Spleen (tissue), 11 donors: ENCODE results near the gene FSIP1. TPM values are rescaled to one million over a fixed set of nuclear protein-coding genes. Genes with fewer than 3 reads are reported as not detected.
A peak's percentile ranks its signal among the peaks of the same experiment; 100 is the strongest.

Experiments
- DNase-seq: peaks from one replicate; pipeline ENCODE4 v3.0.0-alpha.2; 2020
- H3K27ac ChIP-seq, 8 donors: fragments of 200-600 bp; sonication (generic) in 7 of 8; 1 replicate in 4 of 8; 2 replicates in 4 of 8; pipeline versions ENCODE4 v1.5.0 to v1.8.0; 2016 to 2021; ENCODE audit warnings: inconsistent platforms in 4 of 8, mild to moderate bottlenecking in 4 of 8, moderate library complexity in 1 of 8
- H3K27me3 ChIP-seq, 7 donors: fragments of 200-600 bp; sonication (generic) in 6 of 7; replicated peaks in 1 of 7; 1 replicate in 4 of 7; 2 replicates in 3 of 7; pipeline versions ENCODE4 v1.5.0 to v1.8.0; 2016 to 2021; ENCODE audit warnings: inconsistent platforms in 3 of 7, mild to moderate bottlenecking in 1 of 7
- H3K36me3 ChIP-seq, 6 donors: fragments of 200-600 bp; sonication (generic) in 5 of 6; 1 replicate in 4 of 6; 2 replicates in 2 of 6; pipeline versions ENCODE4 v1.5.0 to v1.8.0; 2016 to 2021; ENCODE audit warnings: inconsistent platforms in 2 of 6
- H3K4me1 ChIP-seq, 6 donors: fragments of 200-600 bp; sonication (generic) in 5 of 6; 1 replicate in 3 of 6; 2 replicates in 3 of 6; pipeline versions ENCODE4 v1.5.0 to v1.8.0; 2016 to 2021; ENCODE audit warnings: inconsistent platforms in 3 of 6
- H3K4me3 ChIP-seq, 8 donors: fragments of 200-600 bp; sonication (generic) in 7 of 8; 1 replicate in 4 of 8; 2 replicates in 4 of 8; pipeline versions ENCODE4 v1.5.0 to v1.8.0; 2016 to 2021; ENCODE audit warnings: inconsistent platforms in 4 of 8, mild to moderate bottlenecking in 4 of 8, moderate library complexity in 2 of 8
- H3K9me3 ChIP-seq, 8 donors: fragments of 200-600 bp; sonication (generic) in 7 of 8; 1 replicate in 4 of 8; 2 replicates in 4 of 8; pipeline versions ENCODE4 v1.5.0 to v1.8.0; 2016 to 2021; ENCODE audit warnings: inconsistent platforms in 4 of 8
- POLR2A ChIP-seq, 3 donors: fragments of 450-650 bp; IDR thresholded peaks; one replicate each; pipeline ENCODE4 v1.5.1; 2017; ENCODE audit warnings: antibody characterized with exemption in 3 of 3, mild to moderate bottlenecking in 1 of 3
- POLR2AphosphoS5 ChIP-seq, 3 donors: sonication (generic); formaldehyde crosslinking; IDR thresholded peaks; one replicate each; pipeline ENCODE4 v1.5.1; 2017; ENCODE audit warnings: antibody characterized with exemption in 3 of 3
- WGBS, 5 donors: extraction: QIAGEN DNeasy Blood & Tissue Kit in 3 of 5; methylation state at CpG; one replicate each; pipeline versions ENCODE4 v1.1.5 to v1.1.7; 2013 to 2018; 5-methylcytosine and 5-hydroxymethylcytosine counted together
- intact Hi-C: fragments of 100-400 bp; cut with DNase I; formaldehyde crosslinking; loops from one replicate; pipeline ENCODE4 v1.15.0; 2023; ENCODE audit warnings: low total_unique reads
- polyA plus RNA-seq, 3 donors: library from polyadenylated mRNA; stranded (reverse); fragments of 200-250 nt; gene quantifications; one replicate each; pipeline ENCODE4 v1.2.1, GENCODE V29; 2013
- total RNA-seq, 7 donors: library from RNA; depleted of rRNA in 3 of 7; stranded (reverse); fragments of >200 nt in 3 of 7; fragmentation: NEBNext Ultra II Directional in 4 of 7; extraction: Animal tissue kit (Norgen Biotek cat#: 25700) in 4 of 7; gene quantifications; one replicate each; pipeline versions ENCODE4 v1.1.0 to v1.2.1, GENCODE V29; 2016 to 2021
- TF ChIP-seq, protein P1 (sequence below), 11 experiments: fragments of 200-600 bp in 7 of 11; fragments of 450-650 bp in 4 of 11; sonication (generic) in 4 of 11; IDR thresholded peaks in 8 of 11; conservative IDR thresholded peaks in 3 of 11; 1 replicate in 7 of 11; 2 replicates in 4 of 11; pipeline versions ENCODE4 v1.4.0 to v1.8.0; 2016 to 2021; ENCODE audit warnings: antibody characterized with exemption in 11 of 11, inconsistent platforms in 4 of 11, mild to moderate bottlenecking in 1 of 11
- donor health status: healthy with polysubstance abuse.
- donor health status: DM: no; HTN: no; CAD: no; lungs with moderate emphysema.
- donor health status: DM: no; HTN: no; CAD: no.
- donor health status: Bipolar disorder and iron deficiency.
- donor health status: healthy.
- donor health status: DM: no; HTN: no; CAD: no.
- donor health status: DM: yes; HTN: yes; CAD: no.

Gene FSIP1
- total and polyA plus RNA-seq, 10 donors = 0.09 to 2.3 (median 0.45) TPM

DNA sequence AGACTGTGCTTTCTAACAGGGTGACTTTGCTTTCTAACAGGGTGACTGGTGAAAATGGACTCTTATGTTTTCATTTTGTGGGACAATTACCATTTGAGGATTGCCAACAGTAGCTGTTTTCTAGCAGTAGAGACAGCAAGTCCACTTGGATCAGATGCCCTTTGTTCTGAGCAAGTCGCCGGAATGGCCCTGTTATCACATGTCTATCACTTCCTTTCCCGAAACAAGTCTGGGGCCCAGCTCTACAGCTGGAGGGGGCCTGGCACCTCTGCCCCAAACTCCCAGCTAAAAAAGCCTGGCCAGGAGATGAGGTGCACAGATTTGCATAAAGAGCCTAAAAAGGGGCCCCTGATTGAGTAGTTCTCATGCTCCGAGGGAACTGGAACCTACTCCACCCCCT, 157.2 kb downstream of the FSIP1 start:
- H3K36me3 ChIP-seq = no peaks in the 10 kb centered on the region
- no peaks in the 10 kb centered on the region for H3K27me3 ChIP-seq
- peaks cover 0 to 5% (median 0%) of the 10 kb centered on the region in 8 donors for H3K9me3 ChIP-seq
- no peak for DNase-seq
- H3K4me1 ChIP-seq = peaks cover 11 to 62% (median 44%) of the 10 kb centered on the region in 6 donors
- intact Hi-C loops = no loop called here
- H3K4me3 ChIP-seq = no peak overlapping the region
- H3K27ac ChIP-seq = peak overlapping the region; percentile 66 to 92 (median 82)
- TF ChIP-seq, protein P1, sequence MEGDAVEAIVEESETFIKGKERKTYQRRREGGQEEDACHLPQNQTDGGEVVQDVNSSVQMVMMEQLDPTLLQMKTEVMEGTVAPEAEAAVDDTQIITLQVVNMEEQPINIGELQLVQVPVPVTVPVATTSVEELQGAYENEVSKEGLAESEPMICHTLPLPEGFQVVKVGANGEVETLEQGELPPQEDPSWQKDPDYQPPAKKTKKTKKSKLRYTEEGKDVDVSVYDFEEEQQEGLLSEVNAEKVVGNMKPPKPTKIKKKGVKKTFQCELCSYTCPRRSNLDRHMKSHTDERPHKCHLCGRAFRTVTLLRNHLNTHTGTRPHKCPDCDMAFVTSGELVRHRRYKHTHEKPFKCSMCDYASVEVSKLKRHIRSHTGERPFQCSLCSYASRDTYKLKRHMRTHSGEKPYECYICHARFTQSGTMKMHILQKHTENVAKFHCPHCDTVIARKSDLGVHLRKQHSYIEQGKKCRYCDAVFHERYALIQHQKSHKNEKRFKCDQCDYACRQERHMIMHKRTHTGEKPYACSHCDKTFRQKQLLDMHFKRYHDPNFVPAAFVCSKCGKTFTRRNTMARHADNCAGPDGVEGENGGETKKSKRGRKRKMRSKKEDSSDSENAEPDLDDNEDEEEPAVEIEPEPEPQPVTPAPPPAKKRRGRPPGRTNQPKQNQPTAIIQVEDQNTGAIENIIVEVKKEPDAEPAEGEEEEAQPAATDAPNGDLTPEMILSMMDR (IDR thresholded peaks at IDR 0.05 in 8 of 11, conservative IDR thresholded peaks at IDR 0.05 in 3 of 11) = no peak
- TF ChIP-seq POLR2AphosphoS5 (IDR thresholded peaks at IDR 0.05) (no peak), POLR2A (IDR thresholded peaks at IDR 0.05) (no peak)
- WGBS, 5 donors = 64 to 76% (median 67%) methylated on average over 4 of the region's 4 CpGs

DNA sequence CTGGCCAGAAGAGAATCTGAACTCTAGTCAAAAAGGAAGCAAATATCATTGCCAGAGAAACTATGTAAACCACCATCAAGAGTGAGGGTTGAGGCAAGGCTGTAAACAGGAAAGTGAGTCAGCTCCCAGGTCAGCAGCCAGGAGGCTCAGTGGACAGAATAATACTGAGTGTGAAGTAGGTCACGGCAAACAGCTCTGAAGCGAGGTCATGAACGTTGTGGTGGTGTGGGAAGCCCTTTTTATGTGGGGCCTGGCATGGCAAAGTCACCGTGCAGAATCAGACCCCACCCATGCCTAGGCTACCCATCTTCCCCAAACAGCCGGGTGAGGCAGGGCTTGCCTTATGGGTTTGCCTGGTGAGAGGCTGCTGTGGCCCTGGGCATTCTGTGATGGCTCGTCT, 157.8 kb downstream of the FSIP1 start:
- no peaks in the 10 kb centered on the region for H3K36me3 ChIP-seq
- 19 to 47% (median 26%) methylated on average over 5 to 6 of the region's 6 CpGs for WGBS, 5 donors
- peaks cover 11 to 57% (median 40%) of the 10 kb centered on the region in 6 donors for H3K4me1 ChIP-seq
- no peak overlapping the region for H3K4me3 ChIP-seq
- DNase-seq = peak; percentile 78
- H3K27ac ChIP-seq = peak overlapping the region; percentile 66 to 92 (median 82)
- H3K27me3 ChIP-seq = no peaks in the 10 kb centered on the region
- TF ChIP-seq, protein P1 (IDR thresholded peaks at IDR 0.05 in 8 of 11, conservative IDR thresholded peaks at IDR 0.05 in 3 of 11) = peak in 3 of 11 experiments; percentile 5 to 34 (median 19)
- TF ChIP-seq POLR2A (IDR thresholded peaks at IDR 0.05) = no peak
- peak; percentile 38 to 86 (median 55) for TF ChIP-seq POLR2AphosphoS5 (IDR thresholded peaks at IDR 0.05)
- peaks cover 0 to 5% (median 0%) of the 10 kb centered on the region in 8 donors for H3K9me3 ChIP-seq
- intact Hi-C loops = no loop called here

DNA sequence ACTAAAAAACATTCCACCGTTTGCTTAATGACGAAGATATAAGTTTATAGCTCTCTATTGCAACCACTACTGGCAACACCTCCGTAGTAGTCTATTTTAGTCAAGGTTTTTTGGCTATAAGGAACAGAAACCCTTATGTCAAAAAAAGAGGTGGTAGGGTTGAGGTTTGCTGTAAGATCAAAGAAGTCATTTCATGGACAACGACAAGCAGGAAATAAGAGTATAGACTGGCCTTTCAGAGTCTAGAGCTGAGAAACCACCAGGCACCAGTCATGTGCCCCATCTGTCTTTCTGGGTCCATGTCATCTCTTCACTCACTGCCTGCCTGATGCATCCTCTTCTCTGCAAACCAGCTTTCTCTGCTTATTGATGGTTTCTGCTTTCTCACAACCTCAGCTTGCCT, 159.1 kb downstream of the FSIP1 start:
- Histone ChIP-seq H3K4me1 (peaks cover 10 to 45% (median 27%) of the 10 kb centered on the region in 6 donors), H3K4me3 (no peak overlapping the region), H3K36me3 (no peaks in the 10 kb centered on the region), H3K9me3 (peaks cover 0 to 5% (median 0%) of the 10 kb centered on the region in 8 donors), H3K27me3 (no peaks in the 10 kb centered on the region), H3K27ac (peak overlapping the region; percentile 37 to 92 (median 82))
- no peak for DNase-seq
- TF ChIP-seq, protein P1 (IDR thresholded peaks at IDR 0.05 in 8 of 11, conservative IDR thresholded peaks at IDR 0.05 in 3 of 11) = no peak
- TF ChIP-seq POLR2AphosphoS5 (IDR thresholded peaks at IDR 0.05) (no peak), POLR2A (IDR thresholded peaks at IDR 0.05) (no peak)
- intact Hi-C loops = no loop called here
- 45 to 58% (median 52%) methylated on average over 4 of the region's 4 CpGs for WGBS, 5 donors

DNA sequence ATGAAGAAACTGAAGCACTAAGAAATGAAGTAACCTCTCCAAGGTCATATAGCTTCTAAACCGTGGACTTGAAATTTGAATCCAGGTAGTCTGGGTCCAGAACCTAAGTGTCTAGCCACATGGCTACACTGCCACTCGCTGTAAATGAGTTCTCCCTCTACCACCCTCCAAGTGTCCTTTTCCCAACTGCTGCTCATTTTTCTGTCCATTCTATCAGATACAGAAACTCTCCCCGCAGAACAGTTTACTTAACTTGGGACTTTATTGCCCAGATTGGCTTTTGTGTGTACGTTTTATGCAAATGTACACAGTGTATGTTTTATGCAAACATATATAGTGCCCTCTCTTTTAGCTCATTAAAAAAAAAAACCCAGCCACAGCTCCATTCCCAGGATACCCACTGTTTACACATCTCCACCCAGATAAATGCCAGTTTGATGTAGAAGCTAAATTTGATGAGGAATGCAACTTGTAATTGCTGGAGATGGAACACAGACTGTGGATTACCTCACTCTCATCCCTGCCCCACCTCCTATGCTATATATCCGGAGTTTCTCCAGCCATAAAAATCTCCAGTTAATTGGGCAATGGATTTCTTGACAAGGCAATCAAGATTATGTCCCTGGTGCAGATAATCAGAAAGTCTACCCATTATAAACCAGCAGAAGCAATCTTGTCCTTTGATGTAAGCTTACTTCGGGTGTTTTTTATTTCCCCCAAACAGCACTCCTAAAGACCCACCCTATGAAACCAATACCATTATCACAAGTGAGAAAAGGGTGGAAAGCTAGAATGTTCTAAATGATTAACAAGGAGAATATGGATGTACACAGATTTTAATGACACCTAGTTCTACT, 159.8 kb downstream of the FSIP1 start:
- TF ChIP-seq, protein P1 (IDR thresholded peaks at IDR 0.05 in 8 of 11, conservative IDR thresholded peaks at IDR 0.05 in 3 of 11) = no peak
- TF ChIP-seq POLR2A (IDR thresholded peaks at IDR 0.05) = no peak
- no peak for TF ChIP-seq POLR2AphosphoS5 (IDR thresholded peaks at IDR 0.05)
- peaks cover 6 to 38% (median 21%) of the 10 kb centered on the region in 6 donors for H3K4me1 ChIP-seq
- no peak for DNase-seq
- H3K9me3 ChIP-seq = peaks cover 0 to 5% (median 0%) of the 10 kb centered on the region in 8 donors
- H3K4me3 ChIP-seq = no peak overlapping the region
- intact Hi-C loops = no loop called here
- H3K27me3 ChIP-seq = no peaks in the 10 kb centered on the region
- 80 to 92% (median 88%) methylated on average over 6 of the region's 6 CpGs for WGBS, 5 donors
- H3K27ac ChIP-seq = peak overlapping the region in 7 of 8 donors; percentile 13 to 92 (median 80)
- no peaks in the 10 kb centered on the region for H3K36me3 ChIP-seq
